Natural killer cell (primary cell): ENCODE measurements around the gene CLCNKA. TPM values are rescaled to one million over a fixed set of nuclear protein-coding genes. Genes with fewer than 3 reads are reported as not detected.

Source experiments
- ATAC-seq, 3 donors: fragments of 150-1000 bp in 2 of 3; fragments of 200-7000 bp in 1 of 3; cut with Tn5 transposase; 1 replicate in 1 of 3; 2 replicates in 2 of 3; pipeline ENCODE4 v1.10.0; 2021; ENCODE audit warnings: mild to moderate bottlenecking in 2 of 3, moderate library complexity in 2 of 3
- DNase-seq, 2 donors: peaks; one replicate each; pipeline versions ENCODE4 v3.0.0 to v3.0.0-alpha.2; 2013 to 2021; ENCODE audit warnings: mixed read lengths in 1 of 2
- H3K27ac ChIP-seq: one replicate; pipeline ENCODE4 v1.5.1; 2013; ENCODE audit warnings: mild to moderate bottlenecking, low read length
- H3K27me3 ChIP-seq: one replicate; pipeline ENCODE4 v1.6.1; 2013; ENCODE audit warnings: low read length; ENCODE audit not compliant: control insufficient read depth, insufficient read depth
- H3K36me3 ChIP-seq: one replicate; pipeline ENCODE4 v1.6.1; 2013; ENCODE audit warnings: low read length; ENCODE audit not compliant: control insufficient read depth, insufficient read depth
- H3K4me1 ChIP-seq: one replicate; pipeline ENCODE4 v1.6.1; 2013; ENCODE audit warnings: low read length; ENCODE audit not compliant: control insufficient read depth, insufficient read depth
- H3K4me3 ChIP-seq: one replicate; pipeline ENCODE4 v1.5.1; 2013; ENCODE audit warnings: low read length
- H3K9me3 ChIP-seq: one replicate; pipeline ENCODE4 v1.6.1; 2013; ENCODE audit warnings: low read length; ENCODE audit not compliant: control insufficient read depth, insufficient read depth
- H3K27ac Mint-ChIP-seq, 2 donors: one replicate each; pipeline ENCODE4 v1.8.0; 2022; ENCODE audit warnings: mild to moderate bottlenecking in 2 of 2, mixed read lengths in 2 of 2, moderate library complexity in 1 of 2
- H3K27me3 Mint-ChIP-seq, 2 donors: one replicate each; pipeline ENCODE4 v1.8.0; 2022; ENCODE audit warnings: low read depth in 2 of 2, mixed read lengths in 2 of 2
- H3K36me3 Mint-ChIP-seq: one replicate; pipeline ENCODE4 v1.8.0; 2022; ENCODE audit warnings: mixed read lengths
- H3K4me1 Mint-ChIP-seq, 2 donors: one replicate each; pipeline ENCODE4 v1.8.0; 2022; ENCODE audit warnings: mixed read lengths in 2 of 2
- H3K4me3 Mint-ChIP-seq: one replicate; pipeline ENCODE4 v1.8.0; 2022; ENCODE audit warnings: mild to moderate bottlenecking, moderate library complexity, mixed read lengths
- H3K9me3 Mint-ChIP-seq, 2 donors: one replicate each; pipeline ENCODE4 v1.8.0; 2022; ENCODE audit warnings: mixed read lengths in 2 of 2
- WGBS: methylation state at CpG from one replicate; pipeline ENCODE4 v1.1.7; 2013; ENCODE audit warnings: missing lambda C conversion rate; ENCODE audit not compliant: insufficient coverage; 5-methylcytosine and 5-hydroxymethylcytosine counted together
- intact Hi-C: fragments of 100-400 bp; cut with micrococcal nuclease; formaldehyde crosslinking; loops from one replicate; pipeline ENCODE4 v1.14.2; 2022
- total RNA-seq, 4 donors: library from RNA; stranded (reverse); fragments of 120-200 nt in 1 of 4; gene quantifications; one replicate each; pipeline versions ENCODE4 v1.2.3 to v1.2.4, GENCODE V29; 2013 to 2022
- TF ChIP-seq, protein P1 (sequence below): fragments of 200-600 bp; IDR thresholded peaks from one replicate; pipeline ENCODE4 v1.8.0; 2022; ENCODE audit warnings: antibody characterized with exemption

Gene CLCNKA
- total RNA-seq, 3 donors from 2014 or later (not counting 1 experiment from before 2014, with no cell fraction given), result 0.16 to 0.33 TPM; not detected in 1

DNA sequence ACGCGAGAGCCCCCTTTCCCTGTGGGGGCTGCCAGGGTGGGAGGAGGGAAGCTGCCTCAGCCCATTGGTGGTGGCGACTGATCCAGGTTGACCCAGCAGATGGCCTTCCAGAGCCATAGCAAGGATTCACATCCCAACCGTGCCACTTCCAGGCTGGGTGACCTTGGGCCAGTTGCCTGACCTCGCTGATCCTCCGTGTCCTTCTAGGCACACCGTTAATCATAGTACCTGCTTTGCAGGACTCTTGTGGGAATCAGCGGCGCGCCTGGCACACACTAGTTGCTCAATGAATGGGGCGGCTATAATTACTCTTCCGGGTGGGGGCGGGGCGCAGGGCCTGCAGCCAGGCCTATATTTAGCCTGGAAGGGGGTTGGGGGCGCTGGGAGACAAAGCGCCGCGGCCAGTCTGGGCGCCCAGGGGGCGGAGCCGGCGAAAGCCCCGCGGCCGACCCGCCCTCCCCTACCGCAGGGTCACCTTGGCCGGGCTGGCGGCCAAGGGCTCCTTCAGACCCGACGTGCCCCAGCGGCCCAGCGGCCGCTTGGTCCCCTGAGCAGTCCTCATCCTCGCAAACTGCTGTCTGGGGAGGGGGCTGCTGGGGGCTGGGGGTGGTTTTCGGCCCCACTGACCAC lies 9.1 kb upstream of the CLCNKA start:
- intact Hi-C loops, result no loop called here
- H3K36me3 Mint-ChIP-seq, result no peaks in the 10 kb centered on the region
- no peaks in the 10 kb centered on the region for H3K27me3 Mint-ChIP-seq
- Histone ChIP-seq H3K4me1 (peaks cover 16% of the 10 kb centered on the region), H3K4me3 (peak overlapping the region; percentile 7), H3K9me3 (no peaks in the 10 kb centered on the region), H3K36me3 (no peaks in the 10 kb centered on the region), H3K27ac (no peak overlapping the region), H3K27me3 (no peaks in the 10 kb centered on the region)
- ATAC-seq (peak; percentile 38 to 62 (median 59)), DNase-seq (peak; percentile 43 to 44)
- TF ChIP-seq, protein P1, sequence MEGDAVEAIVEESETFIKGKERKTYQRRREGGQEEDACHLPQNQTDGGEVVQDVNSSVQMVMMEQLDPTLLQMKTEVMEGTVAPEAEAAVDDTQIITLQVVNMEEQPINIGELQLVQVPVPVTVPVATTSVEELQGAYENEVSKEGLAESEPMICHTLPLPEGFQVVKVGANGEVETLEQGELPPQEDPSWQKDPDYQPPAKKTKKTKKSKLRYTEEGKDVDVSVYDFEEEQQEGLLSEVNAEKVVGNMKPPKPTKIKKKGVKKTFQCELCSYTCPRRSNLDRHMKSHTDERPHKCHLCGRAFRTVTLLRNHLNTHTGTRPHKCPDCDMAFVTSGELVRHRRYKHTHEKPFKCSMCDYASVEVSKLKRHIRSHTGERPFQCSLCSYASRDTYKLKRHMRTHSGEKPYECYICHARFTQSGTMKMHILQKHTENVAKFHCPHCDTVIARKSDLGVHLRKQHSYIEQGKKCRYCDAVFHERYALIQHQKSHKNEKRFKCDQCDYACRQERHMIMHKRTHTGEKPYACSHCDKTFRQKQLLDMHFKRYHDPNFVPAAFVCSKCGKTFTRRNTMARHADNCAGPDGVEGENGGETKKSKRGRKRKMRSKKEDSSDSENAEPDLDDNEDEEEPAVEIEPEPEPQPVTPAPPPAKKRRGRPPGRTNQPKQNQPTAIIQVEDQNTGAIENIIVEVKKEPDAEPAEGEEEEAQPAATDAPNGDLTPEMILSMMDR, result no peak
- peak overlapping the region in 1 of 2 donors; percentile 87 for H3K27ac Mint-ChIP-seq
- peaks cover 0 to 11% of the 10 kb centered on the region in 2 donors for H3K4me1 Mint-ChIP-seq
- WGBS, result 4% methylated on average over 35 of the region's 36 CpGs
- peak overlapping the region; percentile 47 for H3K4me3 Mint-ChIP-seq
- no peaks in the 10 kb centered on the region for H3K9me3 Mint-ChIP-seq

- no peaks in the 10 kb centered on the region for H3K36me3 Mint-ChIP-seq
- DNase-seq, result peak; percentile 42 to 59
- 34% methylated on average over 23 of the region's 28 CpGs for WGBS
- H3K4me3 ChIP-seq, result no peak overlapping the region
- H3K27ac Mint-ChIP-seq, result peak overlapping the region; percentile 26 to 87
- intact Hi-C loops, result no loop called here
- H3K27me3 ChIP-seq, result no peaks in the 10 kb centered on the region
- no peaks in the 10 kb centered on the region for H3K36me3 ChIP-seq
- H3K4me1 ChIP-seq, result peaks cover 16% of the 10 kb centered on the region
- H3K9me3 Mint-ChIP-seq, result no peaks in the 10 kb centered on the region
- TF ChIP-seq, protein P1, result no peak
- peak overlapping the region; percentile 31 for H3K4me3 Mint-ChIP-seq
- H3K27ac ChIP-seq, result no peak overlapping the region
- H3K9me3 ChIP-seq, result no peaks in the 10 kb centered on the region
- no peaks in the 10 kb centered on the region for H3K27me3 Mint-ChIP-seq
- peak in 2 of 3 donors; percentile 69 to 85 for ATAC-seq
- H3K4me1 Mint-ChIP-seq, result peaks cover 0 to 11% of the 10 kb centered on the region in 2 donors
Observed at GRCh38 chr1:16013220-16013907, 8.5 kb upstream of the CLCNKA start.

- DNase-seq (no peak), ATAC-seq (no peak)
- no peaks in the 10 kb centered on the region for H3K36me3 Mint-ChIP-seq
- H3K9me3 ChIP-seq, result no peaks in the 10 kb centered on the region
- TF ChIP-seq, protein P1, result no peak
- peak overlapping the region; percentile 25 for H3K4me3 Mint-ChIP-seq
- no peaks in the 10 kb centered on the region for H3K27me3 Mint-ChIP-seq
- intact Hi-C loops, result no loop called here
- H3K36me3 ChIP-seq, result no peaks in the 10 kb centered on the region
- H3K27ac ChIP-seq, result no peak overlapping the region
- no peaks in the 10 kb centered on the region for H3K9me3 Mint-ChIP-seq
- H3K27ac Mint-ChIP-seq, result peak overlapping the region; percentile 26 to 87
- no peak overlapping the region for H3K4me3 ChIP-seq
- peaks cover 16% of the 10 kb centered on the region for H3K4me1 ChIP-seq
- no peaks in the 10 kb centered on the region for H3K27me3 ChIP-seq
- peaks cover 0 to 11% of the 10 kb centered on the region in 2 donors for H3K4me1 Mint-ChIP-seq
- no CpG with 5 or more reads among the region's 4 CpGs for WGBS
Observed at GRCh38 chr1:16013908-16014258, 8.0 kb upstream of the CLCNKA start.
